HFFc6 (cell line): Measurements from ENCODE around the gene TXNRD1. TPM values are rescaled to one million over a fixed set of nuclear protein-coding genes. Genes with fewer than 3 reads are reported as not detected.

Source experiments
- DNase-seq: peaks from one replicate; pipeline ENCODE4 v3.0.0-alpha.2; 2018
- H3K27ac Mint-ChIP-seq: 2 replicates; pipeline ENCODE4 v1.8.0; 2020; ENCODE audit warnings: mild to moderate bottlenecking, mixed read lengths
- H3K27me3 Mint-ChIP-seq: 2 replicates; pipeline ENCODE4 v1.8.0; 2021; ENCODE audit warnings: mild to moderate bottlenecking, moderate library complexity, mixed read lengths; ENCODE audit not compliant: insufficient read depth
- H3K36me3 Mint-ChIP-seq: 2 replicates; pipeline ENCODE4 v1.8.0; 2021; ENCODE audit warnings: low read depth, mixed read lengths
- H3K4me1 Mint-ChIP-seq: 2 replicates; pipeline ENCODE4 v1.8.0; 2020; ENCODE audit warnings: low read depth, mixed read lengths
- H3K4me3 Mint-ChIP-seq: 2 replicates; pipeline ENCODE4 v1.8.0; 2020; ENCODE audit warnings: mild to moderate bottlenecking, moderate library complexity, mixed read lengths
- H3K9me3 Mint-ChIP-seq: 2 replicates; pipeline ENCODE4 v1.8.0; 2020; ENCODE audit warnings: mild to moderate bottlenecking, mixed read lengths
- total RNA-seq, 6 experiments: library from RNA; stranded (reverse); fragmentation: NEBNext Ultra II Directional; extraction: Animal tissue kit (Norgen Biotek cat#: 25700); gene quantifications; 2 replicates in 1 of 6; 3 replicates in 5 of 6; pipeline ENCODE4 v1.2.3, GENCODE V29; 2021
- TF ChIP-seq, protein P1 (sequence below): fragments of 200-600 bp; sonication (generic); IDR thresholded peaks from 2 replicates; pipeline ENCODE4 v1.5.0; 2021; ENCODE audit warnings: antibody characterized with exemption, mild to moderate bottlenecking

Gene TXNRD1
- total RNA-seq, 6 experiments from 2014 or later, result 468 to 851 (median 784) TPM

DNA sequence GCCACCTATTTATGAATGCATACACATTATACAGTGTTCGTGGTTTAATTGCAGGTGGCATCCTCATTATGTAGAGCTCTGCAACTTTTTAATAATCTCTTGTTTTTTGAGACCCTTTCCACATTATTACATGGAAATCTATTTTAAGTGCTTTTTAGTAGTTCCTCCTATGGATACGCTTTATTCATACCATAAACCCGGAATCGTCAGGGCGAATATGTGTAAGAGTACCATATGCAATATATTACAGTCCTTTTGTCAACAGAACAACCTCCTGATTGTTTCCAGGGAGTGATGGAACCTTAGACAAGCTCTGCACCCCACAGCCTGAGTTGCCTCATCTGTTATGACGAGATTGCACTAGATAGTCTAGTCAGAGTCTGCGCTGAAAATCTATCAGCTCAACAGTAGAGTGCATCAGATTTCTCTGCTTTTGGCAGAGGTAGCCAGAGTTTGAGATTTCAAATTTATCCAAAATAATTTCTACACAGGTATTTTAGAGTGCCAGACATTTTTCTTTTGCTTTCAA lies 121.5 kb downstream of the TXNRD1 start:
- peaks cover 60% of the 10 kb centered on the region for H3K36me3 Mint-ChIP-seq
- peaks cover 10% of the 10 kb centered on the region for H3K9me3 Mint-ChIP-seq
- H3K27me3 Mint-ChIP-seq, result peaks cover 58% of the 10 kb centered on the region
- peaks cover 41% of the 10 kb centered on the region for H3K4me1 Mint-ChIP-seq
- DNase-seq, result no peak
- TF ChIP-seq, protein P1, sequence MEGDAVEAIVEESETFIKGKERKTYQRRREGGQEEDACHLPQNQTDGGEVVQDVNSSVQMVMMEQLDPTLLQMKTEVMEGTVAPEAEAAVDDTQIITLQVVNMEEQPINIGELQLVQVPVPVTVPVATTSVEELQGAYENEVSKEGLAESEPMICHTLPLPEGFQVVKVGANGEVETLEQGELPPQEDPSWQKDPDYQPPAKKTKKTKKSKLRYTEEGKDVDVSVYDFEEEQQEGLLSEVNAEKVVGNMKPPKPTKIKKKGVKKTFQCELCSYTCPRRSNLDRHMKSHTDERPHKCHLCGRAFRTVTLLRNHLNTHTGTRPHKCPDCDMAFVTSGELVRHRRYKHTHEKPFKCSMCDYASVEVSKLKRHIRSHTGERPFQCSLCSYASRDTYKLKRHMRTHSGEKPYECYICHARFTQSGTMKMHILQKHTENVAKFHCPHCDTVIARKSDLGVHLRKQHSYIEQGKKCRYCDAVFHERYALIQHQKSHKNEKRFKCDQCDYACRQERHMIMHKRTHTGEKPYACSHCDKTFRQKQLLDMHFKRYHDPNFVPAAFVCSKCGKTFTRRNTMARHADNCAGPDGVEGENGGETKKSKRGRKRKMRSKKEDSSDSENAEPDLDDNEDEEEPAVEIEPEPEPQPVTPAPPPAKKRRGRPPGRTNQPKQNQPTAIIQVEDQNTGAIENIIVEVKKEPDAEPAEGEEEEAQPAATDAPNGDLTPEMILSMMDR, result no peak
- H3K4me3 Mint-ChIP-seq, result peak overlapping the region; percentile 13; the same call in 1 of the 2 replicates
- H3K27ac Mint-ChIP-seq, result peak overlapping the region; percentile 36; the same call in 1 of the 2 replicates

DNA sequence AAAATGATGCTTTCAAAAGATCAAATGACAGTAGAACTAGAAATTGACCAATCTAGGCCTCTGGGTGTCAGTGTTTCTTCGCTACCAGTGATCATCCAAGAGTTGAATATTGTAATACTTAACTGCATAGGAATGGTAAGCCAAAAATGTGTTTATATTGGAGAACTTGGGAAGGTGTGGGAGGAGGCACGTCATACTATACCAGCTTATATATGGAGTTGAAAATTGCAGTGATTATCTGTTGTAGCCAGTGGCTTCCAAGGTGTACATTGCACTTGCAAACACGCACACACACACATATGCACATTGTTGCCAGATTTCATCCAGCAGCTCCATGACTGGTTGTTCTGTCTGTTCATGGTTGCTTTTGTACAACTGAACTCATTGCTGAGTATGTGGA lies 124.1 kb downstream of the TXNRD1 start:
- Mint-ChIP-seq H3K27ac (peak overlapping the region; percentile 62), H3K27me3 (peaks cover 70% of the 10 kb centered on the region), H3K4me1 (peaks cover 52% of the 10 kb centered on the region), H3K4me3 (peak overlapping the region; percentile 24; the same call in 1 of the 2 replicates), H3K36me3 (peaks cover 59% of the 10 kb centered on the region), H3K9me3 (peaks cover 14% of the 10 kb centered on the region)
- no peak for DNase-seq
- TF ChIP-seq, protein P1, result 0 out of 2 replicates have a peak, but pooled peaks have one; percentile 14

DNA sequence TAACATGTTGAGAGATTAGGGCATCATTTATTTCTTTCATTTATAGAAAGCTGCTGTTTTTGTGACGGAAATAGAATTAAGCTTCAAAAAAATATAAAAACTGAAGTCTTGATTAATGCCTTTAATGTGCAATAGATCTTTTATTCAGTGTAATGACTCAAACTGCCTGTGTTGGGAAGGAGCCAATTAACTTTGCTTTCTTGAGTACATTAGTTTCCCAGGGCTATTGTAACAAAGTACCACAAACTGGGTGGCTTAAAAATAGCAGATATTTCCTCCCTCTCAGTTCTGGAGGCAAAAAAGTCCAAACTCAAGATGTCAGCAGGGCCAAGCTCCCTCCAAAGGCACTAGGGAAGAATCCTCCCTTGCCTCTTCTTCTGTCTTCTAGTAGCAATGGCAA lies 124.6 kb downstream of the TXNRD1 start:
- Mint-ChIP-seq H3K27me3 (peaks cover 69% of the 10 kb centered on the region), H3K36me3 (peaks cover 58% of the 10 kb centered on the region), H3K9me3 (peaks cover 14% of the 10 kb centered on the region; the same call in 1 of the 2 replicates), H3K4me3 (peak overlapping the region; percentile 42), H3K27ac (peak overlapping the region; percentile 62), H3K4me1 (peaks cover 54% of the 10 kb centered on the region)
- DNase-seq, result no peak
- TF ChIP-seq, protein P1, result no peak

DNA sequence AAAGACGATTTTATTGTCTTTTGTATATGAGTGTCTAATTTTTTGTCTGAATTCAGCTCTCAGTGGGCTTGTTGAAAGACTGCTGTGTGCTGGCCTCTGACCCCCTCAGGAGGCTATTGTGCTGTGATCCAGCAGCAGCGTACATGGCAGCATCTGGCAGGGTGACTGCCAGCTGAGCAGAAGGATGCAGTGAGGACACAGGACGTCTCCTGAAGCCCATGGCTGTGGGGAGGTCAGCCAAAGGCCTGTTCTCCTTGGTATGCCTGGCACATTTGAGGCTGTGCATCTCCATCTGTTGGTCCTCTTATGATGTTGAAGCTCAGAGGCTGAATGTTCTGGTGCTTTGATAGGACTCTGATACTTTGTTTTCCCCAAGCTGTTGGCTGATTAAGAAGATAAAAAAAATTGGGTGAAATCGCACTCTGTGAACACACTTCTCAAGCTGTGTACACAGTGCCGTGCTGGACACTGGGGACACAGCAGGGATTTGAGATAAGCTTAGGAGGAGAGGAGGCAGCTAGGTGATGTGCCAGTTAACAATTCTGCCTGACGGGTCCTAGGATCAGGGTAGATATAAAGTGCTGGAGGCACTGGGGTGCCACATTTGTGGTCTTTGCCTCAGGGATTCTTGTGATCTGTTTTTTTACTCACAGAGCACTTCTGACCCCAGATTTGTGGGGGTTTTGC lies 125.5 kb downstream of the TXNRD1 start:
- Mint-ChIP-seq H3K36me3 (peaks cover 61% of the 10 kb centered on the region), H3K4me1 (peaks cover 59% of the 10 kb centered on the region), H3K27me3 (peaks cover 66% of the 10 kb centered on the region), H3K4me3 (peak overlapping the region; percentile 25; the same call in 1 of the 2 replicates), H3K27ac (peak overlapping the region; percentile 62), H3K9me3 (peaks cover 14% of the 10 kb centered on the region; the same call in 1 of the 2 replicates)
- DNase-seq, result no peak
- TF ChIP-seq, protein P1, result no peak

DNA sequence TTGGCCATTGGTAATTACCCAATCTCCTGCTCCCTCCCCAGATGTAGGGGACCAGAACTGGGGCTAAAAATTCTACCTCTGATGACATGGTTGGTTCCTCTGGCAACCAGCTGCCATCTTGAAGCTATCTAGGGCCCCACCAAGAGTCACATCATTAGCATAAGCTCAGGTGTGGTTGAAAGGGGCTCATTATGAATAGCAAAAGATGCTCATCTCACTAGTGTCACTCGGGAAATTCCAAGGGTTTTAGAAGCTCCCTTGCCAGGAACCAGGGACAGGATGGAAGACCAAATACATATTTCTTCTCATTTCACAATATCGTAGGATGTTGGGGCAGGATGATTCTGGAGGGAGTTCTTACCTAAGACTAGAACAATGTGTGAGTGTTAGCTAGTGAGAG lies 126.6 kb downstream of the TXNRD1 start:
- TF ChIP-seq, protein P1, result no peak
- Mint-ChIP-seq H3K27me3 (peaks cover 70% of the 10 kb centered on the region), H3K27ac (peak overlapping the region; percentile 62), H3K4me1 (peaks cover 61% of the 10 kb centered on the region), H3K36me3 (peaks cover 62% of the 10 kb centered on the region), H3K9me3 (peaks cover 14% of the 10 kb centered on the region; the same call in 1 of the 2 replicates), H3K4me3 (peak overlapping the region; percentile 25; the same call in 1 of the 2 replicates)
- DNase-seq, result no peak
